Measurements from ENCODE around the gene FASLG.
"Not testable (repeated sequence)": the region's sequence is repeated elsewhere in the genome, so short reads cannot be mapped to it uniquely, and the experiment has no call there.

Gene FASLG

GRCh38 chr1:172658871-172659453 lies at the start of gene FASLG:
FASLG (plus strand) TSS chr1:172659103; CDS start chr1:172659202, 99 bp downstream.
- Mint-ChIP-seq H3K27me3 (peaks cover 2% of the 10 kb centered on the region), H3K36me3 (ENCODE audit: low read depth) (peaks cover 47% of the 10 kb centered on the region), H3K4me3 (peak within 1 kb of the TSS; percentile 87), H3K4me1 (peaks cover 68% of the 10 kb centered on the region), H3K27ac (peak within 1 kb of the TSS; percentile 99), H3K9me3 (peaks cover 4% of the 10 kb centered on the region)
- ATAC-seq: peak; percentile 81
- DNase-seq: peak; percentile 70

- DNase-seq: no peak
- Mint-ChIP-seq H3K36me3 (ENCODE audit: low read depth) (peaks cover 44% of the 10 kb centered on the region), H3K27me3 (no peaks in the 10 kb centered on the region), H3K4me3 (no peak overlapping the region), H3K27ac (peak overlapping the region; percentile 52), H3K4me1 (peaks cover 8% of the 10 kb centered on the region), H3K9me3 (peaks cover 3% of the 10 kb centered on the region)
- ATAC-seq: peak; percentile 72
Observed at GRCh38 chr1:172609528-172609927, 49.4 kb upstream of the FASLG start.

- H3K4me3 Mint-ChIP-seq: no peak overlapping the region
- peaks cover 34% of the 10 kb centered on the region for H3K36me3 Mint-ChIP-seq (ENCODE audit: low read depth)
- DNase-seq (no peak), ATAC-seq (no peak)
- H3K27me3 Mint-ChIP-seq: no peaks in the 10 kb centered on the region
- peaks cover 7% of the 10 kb centered on the region for H3K4me1 Mint-ChIP-seq
- no peak overlapping the region for H3K27ac Mint-ChIP-seq
- H3K9me3 Mint-ChIP-seq: peaks cover 25% of the 10 kb centered on the region
Observed at GRCh38 chr1:172612478-172612877, 46.4 kb upstream of the FASLG start.

- H3K36me3 Mint-ChIP-seq (ENCODE audit: low read depth): peaks cover 36% of the 10 kb centered on the region
- no peak overlapping the region for H3K27ac Mint-ChIP-seq
- H3K9me3 Mint-ChIP-seq: peaks cover 33% of the 10 kb centered on the region
Observed at GRCh38 chr1:172613294-172613693, 45.6 kb upstream of the FASLG start.

GRCh38 chr1:172616195-172616594 lies 42.7 kb upstream of the FASLG start:
- H3K36me3 Mint-ChIP-seq (ENCODE audit: low read depth): peaks cover 29% of the 10 kb centered on the region
- no peak overlapping the region for H3K27ac Mint-ChIP-seq
- DNase-seq (no peak), ATAC-seq (no peak)
- H3K4me3 Mint-ChIP-seq: no peak overlapping the region
- peaks cover 3% of the 10 kb centered on the region for H3K27me3 Mint-ChIP-seq
- peaks cover 55% of the 10 kb centered on the region for H3K9me3 Mint-ChIP-seq
- no peaks in the 10 kb centered on the region for H3K4me1 Mint-ChIP-seq

More at GRCh38 chr1:172613294-172613693, 45.6 kb upstream of the FASLG start:
- Mint-ChIP-seq H3K27me3 (no peaks in the 10 kb centered on the region), H3K4me3 (no peak overlapping the region), H3K4me1 (peaks cover 7% of the 10 kb centered on the region)
- ATAC-seq (no peak), DNase-seq (no peak)

- peaks cover 5% of the 10 kb centered on the region for H3K27me3 Mint-ChIP-seq
- no peak overlapping the region for H3K27ac Mint-ChIP-seq
- ATAC-seq (no peak), DNase-seq (no peak)
- no peak overlapping the region for H3K4me3 Mint-ChIP-seq
- H3K9me3 Mint-ChIP-seq: peaks cover 59% of the 10 kb centered on the region
- peaks cover 29% of the 10 kb centered on the region for H3K36me3 Mint-ChIP-seq (ENCODE audit: low read depth)
- H3K4me1 Mint-ChIP-seq: no peaks in the 10 kb centered on the region
Observed at GRCh38 chr1:172616636-172617035, 42.3 kb upstream of the FASLG start.

GRCh38 chr1:172620603-172621002 lies 38.3 kb upstream of the FASLG start:
- H3K4me3 Mint-ChIP-seq, DNase-seq, H3K4me1 Mint-ChIP-seq, ATAC-seq, H3K27me3 Mint-ChIP-seq, H3K27ac Mint-ChIP-seq: not testable (repeated sequence)
- Mint-ChIP-seq H3K36me3 (ENCODE audit: low read depth) (peaks cover 25% of the 10 kb centered on the region), H3K9me3 (peaks cover 50% of the 10 kb centered on the region)

- Mint-ChIP-seq H3K27ac (no peak overlapping the region), H3K27me3 (peaks cover 5% of the 10 kb centered on the region), H3K9me3 (peaks cover 33% of the 10 kb centered on the region), H3K4me3 (no peak overlapping the region), H3K36me3 (ENCODE audit: low read depth) (peaks cover 25% of the 10 kb centered on the region), H3K4me1 (peaks cover 9% of the 10 kb centered on the region)
- DNase-seq (no peak), ATAC-seq (no peak)
Observed at GRCh38 chr1:172622541-172622940, 36.4 kb upstream of the FASLG start.

- H3K9me3 Mint-ChIP-seq: peaks cover 21% of the 10 kb centered on the region
- no peak for ATAC-seq
Observed at GRCh38 chr1:172623748-172624147, 35.2 kb upstream of the FASLG start.

GRCh38 chr1:172626845-172627244 lies 32.1 kb upstream of the FASLG start:
- no peaks in the 10 kb centered on the region for H3K9me3 Mint-ChIP-seq
- peaks cover 51% of the 10 kb centered on the region for H3K4me1 Mint-ChIP-seq
- H3K4me3 Mint-ChIP-seq: no peak overlapping the region
- no peak overlapping the region for H3K27ac Mint-ChIP-seq
- no peaks in the 10 kb centered on the region for H3K36me3 Mint-ChIP-seq (ENCODE audit: low read depth)
- no peak for DNase-seq
- no peak for ATAC-seq
- no peaks in the 10 kb centered on the region for H3K27me3 Mint-ChIP-seq

More at GRCh38 chr1:172623748-172624147, 35.2 kb upstream of the FASLG start:
- Mint-ChIP-seq H3K4me1 (peaks cover 22% of the 10 kb centered on the region), H3K36me3 (ENCODE audit: low read depth) (peaks cover 16% of the 10 kb centered on the region), H3K27ac (no peak overlapping the region), H3K27me3 (peaks cover 5% of the 10 kb centered on the region), H3K4me3 (no peak overlapping the region)
- DNase-seq: no peak

- DNase-seq: no peak
- H3K27ac Mint-ChIP-seq: peak overlapping the region; percentile 69
- no peak overlapping the region for H3K4me3 Mint-ChIP-seq
- H3K9me3 Mint-ChIP-seq: no peaks in the 10 kb centered on the region
- no peaks in the 10 kb centered on the region for H3K36me3 Mint-ChIP-seq (ENCODE audit: low read depth)
- ATAC-seq: peak; percentile 85
- H3K27me3 Mint-ChIP-seq: no peaks in the 10 kb centered on the region
- H3K4me1 Mint-ChIP-seq: peaks cover 60% of the 10 kb centered on the region
Observed at GRCh38 chr1:172627702-172628101, 31.2 kb upstream of the FASLG start.

GRCh38 chr1:172628401-172628800 lies 30.5 kb upstream of the FASLG start:
- Mint-ChIP-seq H3K9me3 (no peaks in the 10 kb centered on the region), H3K27me3 (no peaks in the 10 kb centered on the region), H3K36me3 (ENCODE audit: low read depth) (no peaks in the 10 kb centered on the region), H3K4me1 (peaks cover 62% of the 10 kb centered on the region), H3K4me3 (no peak overlapping the region), H3K27ac (peak overlapping the region; percentile 69)
- ATAC-seq (no peak), DNase-seq (no peak)

- no peak for DNase-seq
- H3K4me3 Mint-ChIP-seq: no peak overlapping the region
- H3K27ac Mint-ChIP-seq: peak overlapping the region; percentile 65
- no peaks in the 10 kb centered on the region for H3K36me3 Mint-ChIP-seq (ENCODE audit: low read depth)
- H3K4me1 Mint-ChIP-seq: peaks cover 58% of the 10 kb centered on the region
- no peaks in the 10 kb centered on the region for H3K9me3 Mint-ChIP-seq
- no peak for ATAC-seq
- no peaks in the 10 kb centered on the region for H3K27me3 Mint-ChIP-seq
Observed at GRCh38 chr1:172629170-172629569, 29.7 kb upstream of the FASLG start.

- no peaks in the 10 kb centered on the region for H3K9me3 Mint-ChIP-seq
- DNase-seq: no peak
- H3K27ac Mint-ChIP-seq: peak overlapping the region; percentile 16
- peaks cover 58% of the 10 kb centered on the region for H3K4me1 Mint-ChIP-seq
- H3K4me3 Mint-ChIP-seq: no peak overlapping the region
- no peak for ATAC-seq
- H3K27me3 Mint-ChIP-seq: no peaks in the 10 kb centered on the region
- no peaks in the 10 kb centered on the region for H3K36me3 Mint-ChIP-seq (ENCODE audit: low read depth)
Observed at GRCh38 chr1:172629638-172630037, 29.3 kb upstream of the FASLG start.

- no peaks in the 10 kb centered on the region for H3K36me3 Mint-ChIP-seq (ENCODE audit: low read depth)
- DNase-seq (no peak), ATAC-seq (no peak)
- H3K4me3 Mint-ChIP-seq: no peak overlapping the region
- H3K4me1 Mint-ChIP-seq: peaks cover 58% of the 10 kb centered on the region
- H3K27me3 Mint-ChIP-seq: no peaks in the 10 kb centered on the region
- H3K9me3 Mint-ChIP-seq: no peaks in the 10 kb centered on the region
- H3K27ac Mint-ChIP-seq: peak overlapping the region; percentile 62
Observed at GRCh38 chr1:172630056-172630818, 28.7 kb upstream of the FASLG start.

Data from activated naive CD8-positive, alpha-beta T cell treated with anti-CD3 and anti-CD28 coated beads, Interleukin-2, amount 50 U/mL, for 24 hours (primary cell).